ENCODE measurements around the gene NDST1. TPM values are rescaled to one million over a fixed set of nuclear protein-coding genes. Genes with fewer than 3 reads are reported as not detected.

NDST1 gene
- total and polyA plus RNA-seq, 10 of the 15 experiments (the other 5 are each of a cell fraction or from before 2014, with no cell fraction given), result 0.20 to 53.5 (median 12.9) TPM

DNA sequence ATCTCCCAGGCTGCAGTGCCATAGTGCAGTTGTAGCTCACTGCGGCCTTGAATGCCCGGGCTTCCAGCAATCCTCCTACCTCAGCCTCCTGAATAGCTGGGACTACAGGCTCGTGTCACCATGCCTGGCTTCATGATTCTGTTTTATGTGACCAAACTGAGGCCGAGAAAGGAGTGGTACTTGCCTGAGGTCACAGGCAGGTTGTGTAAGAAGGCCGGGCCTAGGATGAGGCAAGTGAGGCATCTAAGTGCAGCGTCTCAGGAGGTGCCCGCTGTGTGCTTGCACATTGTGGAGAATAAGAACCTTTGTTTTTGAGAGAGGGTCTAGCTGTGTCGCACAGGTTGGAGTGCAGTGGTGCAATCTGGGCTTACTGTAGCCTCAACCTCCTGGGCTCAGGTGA is 2.1 kb upstream of the NDST1 start (continued):
- TF ChIP-seq, protein P1, sequence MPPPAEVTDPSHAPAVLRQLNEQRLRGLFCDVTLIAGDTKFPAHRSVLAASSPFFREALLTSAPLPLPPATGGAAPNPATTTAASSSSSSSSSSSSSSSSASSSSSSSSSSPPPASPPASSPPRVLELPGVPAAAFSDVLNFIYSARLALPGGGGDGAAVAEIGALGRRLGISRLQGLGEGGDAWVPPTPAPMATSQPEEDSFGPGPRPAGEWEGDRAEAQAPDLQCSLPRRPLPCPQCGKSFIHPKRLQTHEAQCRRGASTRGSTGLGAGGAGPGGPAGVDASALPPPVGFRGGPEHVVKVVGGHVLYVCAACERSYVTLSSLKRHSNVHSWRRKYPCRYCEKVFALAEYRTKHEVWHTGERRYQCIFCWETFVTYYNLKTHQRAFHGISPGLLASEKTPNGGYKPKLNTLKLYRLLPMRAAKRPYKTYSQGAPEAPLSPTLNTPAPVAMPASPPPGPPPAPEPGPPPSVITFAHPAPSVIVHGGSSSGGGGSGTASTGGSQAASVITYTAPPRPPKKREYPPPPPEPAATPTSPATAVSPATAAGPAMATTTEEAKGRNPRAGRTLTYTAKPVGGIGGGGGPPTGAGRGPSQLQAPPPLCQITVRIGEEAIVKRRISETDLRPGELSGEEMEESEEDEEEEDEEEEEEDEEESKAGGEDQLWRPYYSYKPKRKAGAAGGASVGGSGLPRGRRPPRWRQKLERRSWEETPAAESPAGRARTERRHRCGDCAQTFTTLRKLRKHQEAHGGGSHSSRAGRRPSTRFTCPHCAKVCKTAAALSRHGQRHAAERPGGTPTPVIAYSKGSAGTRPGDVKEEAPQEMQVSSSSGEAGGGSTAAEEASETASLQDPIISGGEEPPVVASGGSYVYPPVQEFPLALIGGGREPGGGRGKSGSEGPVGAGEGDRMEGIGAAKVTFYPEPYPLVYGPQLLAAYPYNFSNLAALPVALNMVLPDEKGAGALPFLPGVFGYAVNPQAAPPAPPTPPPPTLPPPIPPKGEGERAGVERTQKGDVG (CRISPR knock-in tag; IDR thresholded peaks at IDR 0.05), result no peak
- TF ChIP-seq MTA2 (IDR thresholded peaks at IDR 0.05; ENCODE audit: low read depth), result no peak
- TF ChIP-seq HDGF (IDR thresholded peaks at IDR 0.05), result no peak
- TF ChIP-seq MXI1 (IDR thresholded peaks at IDR 0.05; ENCODE audit: low read depth, low read length), result no peak
- TF ChIP-seq, protein P2, sequence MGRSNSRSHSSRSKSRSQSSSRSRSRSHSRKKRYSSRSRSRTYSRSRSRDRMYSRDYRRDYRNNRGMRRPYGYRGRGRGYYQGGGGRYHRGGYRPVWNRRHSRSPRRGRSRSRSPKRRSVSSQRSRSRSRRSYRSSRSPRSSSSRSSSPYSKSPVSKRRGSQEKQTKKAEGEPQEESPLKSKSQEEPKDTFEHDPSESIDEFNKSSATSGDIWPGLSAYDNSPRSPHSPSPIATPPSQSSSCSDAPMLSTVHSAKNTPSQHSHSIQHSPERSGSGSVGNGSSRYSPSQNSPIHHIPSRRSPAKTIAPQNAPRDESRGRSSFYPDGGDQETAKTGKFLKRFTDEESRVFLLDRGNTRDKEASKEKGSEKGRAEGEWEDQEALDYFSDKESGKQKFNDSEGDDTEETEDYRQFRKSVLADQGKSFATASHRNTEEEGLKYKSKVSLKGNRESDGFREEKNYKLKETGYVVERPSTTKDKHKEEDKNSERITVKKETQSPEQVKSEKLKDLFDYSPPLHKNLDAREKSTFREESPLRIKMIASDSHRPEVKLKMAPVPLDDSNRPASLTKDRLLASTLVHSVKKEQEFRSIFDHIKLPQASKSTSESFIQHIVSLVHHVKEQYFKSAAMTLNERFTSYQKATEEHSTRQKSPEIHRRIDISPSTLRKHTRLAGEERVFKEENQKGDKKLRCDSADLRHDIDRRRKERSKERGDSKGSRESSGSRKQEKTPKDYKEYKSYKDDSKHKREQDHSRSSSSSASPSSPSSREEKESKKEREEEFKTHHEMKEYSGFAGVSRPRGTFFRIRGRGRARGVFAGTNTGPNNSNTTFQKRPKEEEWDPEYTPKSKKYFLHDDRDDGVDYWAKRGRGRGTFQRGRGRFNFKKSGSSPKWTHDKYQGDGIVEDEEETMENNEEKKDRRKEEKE (IDR thresholded peaks at IDR 0.05), result no peak
- TF ChIP-seq TBL1XR1 (IDR thresholded peaks at IDR 0.05; ENCODE audit: low read depth, low read length), result no peak
- TF ChIP-seq, protein P3, sequence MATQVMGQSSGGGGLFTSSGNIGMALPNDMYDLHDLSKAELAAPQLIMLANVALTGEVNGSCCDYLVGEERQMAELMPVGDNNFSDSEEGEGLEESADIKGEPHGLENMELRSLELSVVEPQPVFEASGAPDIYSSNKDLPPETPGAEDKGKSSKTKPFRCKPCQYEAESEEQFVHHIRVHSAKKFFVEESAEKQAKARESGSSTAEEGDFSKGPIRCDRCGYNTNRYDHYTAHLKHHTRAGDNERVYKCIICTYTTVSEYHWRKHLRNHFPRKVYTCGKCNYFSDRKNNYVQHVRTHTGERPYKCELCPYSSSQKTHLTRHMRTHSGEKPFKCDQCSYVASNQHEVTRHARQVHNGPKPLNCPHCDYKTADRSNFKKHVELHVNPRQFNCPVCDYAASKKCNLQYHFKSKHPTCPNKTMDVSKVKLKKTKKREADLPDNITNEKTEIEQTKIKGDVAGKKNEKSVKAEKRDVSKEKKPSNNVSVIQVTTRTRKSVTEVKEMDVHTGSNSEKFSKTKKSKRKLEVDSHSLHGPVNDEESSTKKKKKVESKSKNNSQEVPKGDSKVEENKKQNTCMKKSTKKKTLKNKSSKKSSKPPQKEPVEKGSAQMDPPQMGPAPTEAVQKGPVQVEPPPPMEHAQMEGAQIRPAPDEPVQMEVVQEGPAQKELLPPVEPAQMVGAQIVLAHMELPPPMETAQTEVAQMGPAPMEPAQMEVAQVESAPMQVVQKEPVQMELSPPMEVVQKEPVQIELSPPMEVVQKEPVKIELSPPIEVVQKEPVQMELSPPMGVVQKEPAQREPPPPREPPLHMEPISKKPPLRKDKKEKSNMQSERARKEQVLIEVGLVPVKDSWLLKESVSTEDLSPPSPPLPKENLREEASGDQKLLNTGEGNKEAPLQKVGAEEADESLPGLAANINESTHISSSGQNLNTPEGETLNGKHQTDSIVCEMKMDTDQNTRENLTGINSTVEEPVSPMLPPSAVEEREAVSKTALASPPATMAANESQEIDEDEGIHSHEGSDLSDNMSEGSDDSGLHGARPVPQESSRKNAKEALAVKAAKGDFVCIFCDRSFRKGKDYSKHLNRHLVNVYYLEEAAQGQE (IDR thresholded peaks at IDR 0.05; ENCODE audit: low read depth, low read length), result no peak
- TF ChIP-seq, protein P4, sequence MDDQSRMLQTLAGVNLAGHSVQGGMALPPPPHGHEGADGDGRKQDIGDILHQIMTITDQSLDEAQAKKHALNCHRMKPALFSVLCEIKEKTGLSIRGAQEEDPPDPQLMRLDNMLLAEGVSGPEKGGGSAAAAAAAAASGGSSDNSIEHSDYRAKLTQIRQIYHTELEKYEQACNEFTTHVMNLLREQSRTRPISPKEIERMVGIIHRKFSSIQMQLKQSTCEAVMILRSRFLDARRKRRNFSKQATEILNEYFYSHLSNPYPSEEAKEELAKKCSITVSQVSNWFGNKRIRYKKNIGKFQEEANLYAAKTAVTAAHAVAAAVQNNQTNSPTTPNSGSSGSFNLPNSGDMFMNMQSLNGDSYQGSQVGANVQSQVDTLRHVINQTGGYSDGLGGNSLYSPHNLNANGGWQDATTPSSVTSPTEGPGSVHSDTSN (IDR thresholded peaks at IDR 0.05; ENCODE audit: insufficient replicate concordance, low read depth, low read length), result no peak
- TF ChIP-seq MTA3 (IDR thresholded peaks at IDR 0.05; ENCODE audit: borderline replicate concordance, low read length), result no peak
- no peak for TF ChIP-seq JUNB (IDR thresholded peaks at IDR 0.05)

Measured in GM12878 (cell line).